GM12874 (cell line): ENCODE data around the gene CYP11A1.

Experiments used
- TF ChIP-seq, protein P1 (sequence below): IDR thresholded peaks from 2 replicates; pipeline ENCODE4 v1.5.1; 2011; ENCODE audit warnings: low read depth, mild to moderate bottlenecking, control low read depth, low read length, moderate library complexity; ENCODE audit not compliant: insufficient read depth

Gene CYP11A1

GRCh38 chr15:74301583-74302361, 65.7 kb downstream of the CYP11A1 start:
- TF ChIP-seq, protein P1, sequence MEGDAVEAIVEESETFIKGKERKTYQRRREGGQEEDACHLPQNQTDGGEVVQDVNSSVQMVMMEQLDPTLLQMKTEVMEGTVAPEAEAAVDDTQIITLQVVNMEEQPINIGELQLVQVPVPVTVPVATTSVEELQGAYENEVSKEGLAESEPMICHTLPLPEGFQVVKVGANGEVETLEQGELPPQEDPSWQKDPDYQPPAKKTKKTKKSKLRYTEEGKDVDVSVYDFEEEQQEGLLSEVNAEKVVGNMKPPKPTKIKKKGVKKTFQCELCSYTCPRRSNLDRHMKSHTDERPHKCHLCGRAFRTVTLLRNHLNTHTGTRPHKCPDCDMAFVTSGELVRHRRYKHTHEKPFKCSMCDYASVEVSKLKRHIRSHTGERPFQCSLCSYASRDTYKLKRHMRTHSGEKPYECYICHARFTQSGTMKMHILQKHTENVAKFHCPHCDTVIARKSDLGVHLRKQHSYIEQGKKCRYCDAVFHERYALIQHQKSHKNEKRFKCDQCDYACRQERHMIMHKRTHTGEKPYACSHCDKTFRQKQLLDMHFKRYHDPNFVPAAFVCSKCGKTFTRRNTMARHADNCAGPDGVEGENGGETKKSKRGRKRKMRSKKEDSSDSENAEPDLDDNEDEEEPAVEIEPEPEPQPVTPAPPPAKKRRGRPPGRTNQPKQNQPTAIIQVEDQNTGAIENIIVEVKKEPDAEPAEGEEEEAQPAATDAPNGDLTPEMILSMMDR: no peak

DNA sequence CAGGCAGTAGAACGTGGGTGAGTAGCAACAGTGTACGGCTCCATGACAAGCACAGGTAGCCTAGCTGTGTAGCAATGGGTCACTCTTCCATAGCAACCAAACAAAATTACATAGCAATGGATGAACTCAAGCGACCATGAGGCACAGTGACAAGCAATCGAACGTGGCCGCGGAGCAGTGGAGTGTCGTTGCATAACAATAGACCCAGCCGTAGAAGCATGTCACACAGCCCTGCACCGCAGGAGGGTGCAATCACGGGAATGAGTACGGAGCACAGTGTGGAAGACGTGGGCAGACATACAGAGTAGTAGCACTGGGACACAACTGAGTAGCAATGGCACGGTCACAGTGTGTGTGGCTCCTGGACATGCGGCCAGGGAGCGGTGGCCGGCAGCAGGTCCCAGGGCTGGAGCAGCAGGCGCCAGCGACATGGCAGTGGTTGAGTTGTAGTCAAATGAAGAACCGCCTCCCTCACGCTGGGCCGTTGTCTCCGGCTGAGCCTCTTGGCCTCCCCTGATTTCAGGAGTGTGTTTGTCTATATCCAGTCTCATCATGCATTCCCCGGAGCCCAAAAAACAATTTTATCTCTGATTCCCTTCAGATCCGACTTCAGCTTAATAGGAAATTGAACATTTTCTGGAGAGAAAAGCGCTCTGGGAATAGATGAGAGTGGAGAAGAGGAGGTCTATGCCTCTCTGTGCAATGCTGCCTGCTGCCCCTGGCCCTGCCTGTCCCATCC, 67.2 kb downstream of the CYP11A1 start:
- TF ChIP-seq, protein P1: no peak

- TF ChIP-seq, protein P1: no peak
These were observed 69.6 kb downstream of the CYP11A1 start for GRCh38 chr15:74297887-74298286.

DNA sequence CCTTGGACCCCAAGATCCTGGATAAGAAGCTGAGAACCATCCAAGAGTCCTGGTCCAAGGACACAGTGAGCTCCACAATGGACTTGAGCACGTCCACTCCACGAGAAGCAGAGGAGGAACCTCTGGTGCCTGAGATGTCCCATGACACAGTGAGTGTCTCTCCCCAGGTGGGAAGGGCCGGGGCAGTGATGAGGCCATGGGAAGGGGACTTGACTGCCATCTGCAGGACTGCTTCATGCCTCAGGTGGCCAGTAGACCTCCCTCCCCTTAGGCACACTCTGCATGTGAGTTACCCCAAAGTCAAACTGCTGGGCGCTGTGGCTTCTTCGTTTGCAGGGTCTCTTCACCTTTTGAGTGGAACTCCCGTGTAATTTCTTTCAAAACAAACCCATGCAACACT, 71.6 kb downstream of the CYP11A1 start:
- TF ChIP-seq, protein P1: no peak

- TF ChIP-seq, protein P1: no peak
These were observed 73.4 kb downstream of the CYP11A1 start for GRCh38 chr15:74294010-74294409.

- TF ChIP-seq, protein P1: no peak
These were observed 74.2 kb downstream of the CYP11A1 start for GRCh38 chr15:74293021-74293810.
